Ovary (tissue), 9 donors: ENCODE results near the gene PPA2. TPM values are rescaled to one million over a fixed set of nuclear protein-coding genes. Genes with fewer than 3 reads are reported as not detected.

Source experiments
- DNase-seq, 5 donors: peaks; one replicate each; pipeline ENCODE4 v3.0.0-alpha.2; 2019 to 2020
- H3K27ac ChIP-seq, 2 donors: fragments of 200-600 bp; one replicate each; pipeline versions ENCODE4 v1.5.1 to v1.8.0; 2019 to 2022
- H3K27me3 ChIP-seq: fragments of 200-600 bp; one replicate; pipeline ENCODE4 v1.8.0; 2022
- H3K36me3 ChIP-seq: fragments of 200-600 bp; sonication (generic); one replicate; pipeline ENCODE4 v1.5.1; 2019
- H3K4me1 ChIP-seq: one replicate; pipeline ENCODE4 v1.8.1; 2013; ENCODE audit warnings: mild to moderate bottlenecking, moderate library complexity; ENCODE audit not compliant: insufficient read depth
- H3K4me3 ChIP-seq: fragments of 200-600 bp; sonication (generic); one replicate; pipeline ENCODE4 v1.5.1; 2017
- H3K9me3 ChIP-seq, 2 donors: fragments of 200-600 bp in 1 of 2; sonication (generic) in 1 of 2; one replicate each; pipeline versions ENCODE4 v1.5.1 to v1.8.1; 2013 to 2019; ENCODE audit warnings: mild to moderate bottlenecking in 1 of 2, moderate library complexity in 1 of 2
- CTCF ChIP-seq, 3 donors: fragments of 450-650 bp in 2 of 3; fragments of 200-600 bp in 1 of 3; IDR thresholded peaks; one replicate each; pipeline versions ENCODE4 v1.5.1 to v1.8.0; 2016 to 2022; ENCODE audit warnings: antibody characterized with exemption in 3 of 3, mild to moderate bottlenecking in 1 of 3
- EP300 ChIP-seq: sonication (generic); formaldehyde crosslinking; IDR thresholded peaks from one replicate; pipeline ENCODE4 v1.6.1; 2017; ENCODE audit warnings: antibody characterized with exemption
- POLR2A ChIP-seq: fragments of 450-650 bp; IDR thresholded peaks from one replicate; pipeline ENCODE4 v1.6.1; 2017; ENCODE audit warnings: antibody characterized with exemption, mild to moderate bottlenecking, moderate library complexity
- WGBS, 3 donors: extraction: QIAGEN DNeasy Blood & Tissue Kit in 1 of 3; methylation state at CpG; one replicate each; pipeline versions ENCODE4 v1.1.5 to v1.1.7; 2013 to 2017; 5-methylcytosine and 5-hydroxymethylcytosine counted together
- intact Hi-C, 4 donors: fragments of 100-400 bp; cut with DNase I; formaldehyde crosslinking; loops; one replicate each; pipeline versions ENCODE4 v1.11.0 to v1.15.1; 2022 to 2023
- polyA plus RNA-seq, 2 donors: library from polyadenylated mRNA; stranded (reverse); fragments of 200-250 nt in 1 of 2; fragments of 350-450 nt in 1 of 2; fragmentation: Illumina TruSeq in 1 of 2; extraction: RNeasy Lipid Tissue Mini Kit (QIAGEN cat#74804) in 1 of 2; gene quantifications; one replicate each; pipeline ENCODE4 v1.2.3, GENCODE V29; 2013 to 2014
- total RNA-seq, 7 donors: library from RNA; depleted of rRNA in 2 of 7; stranded (reverse); fragments of >200 nt in 2 of 7; fragmentation: NEBNext Ultra II Directional in 3 of 7; extraction: Animal tissue kit (Norgen Biotek cat#: 25700) in 3 of 7; gene quantifications; one replicate each; pipeline versions ENCODE4 v1.1.0 to v1.2.4, GENCODE V29; 2016 to 2023
- donor health status: DM: no; HTN: no; CAD: no; lungs with moderate emphysema.
- donor health status: DM: no; HTN: no; CAD: no.
- donor health status: Bipolar disorder and iron deficiency.
- donor health status: DM: yes; HTN: yes; CAD: no.
- donor health status: DM: no; HTN: no; CAD: no.
- donor health status: DM: yes; HTN: yes; CAD: no.

Gene PPA2
- total and polyA plus RNA-seq, 9 donors, result 43.8 to 127 (median 65.6) TPM

GRCh38 chr4:105400901-105401677 lies 72.8 kb downstream of the PPA2 start:
- intact Hi-C loops, result no loop called here
- DNase-seq, result no peak
- H3K27me3 ChIP-seq, result no peaks in the 10 kb centered on the region

GRCh38 chr4:105399532-105400161 lies 74.2 kb downstream of the PPA2 start:
- Histone ChIP-seq H3K27me3 (no peaks in the 10 kb centered on the region), H3K9me3 (no peaks in the 10 kb centered on the region), H3K4me3 (no peak overlapping the region), H3K4me1 (no peaks in the 10 kb centered on the region), H3K36me3 (no peaks in the 10 kb centered on the region), H3K27ac (no peak overlapping the region)
- intact Hi-C loops, result no loop called here
- DNase-seq, result no peak
- TF ChIP-seq EP300, result no peak
- TF ChIP-seq POLR2A, result no peak
- TF ChIP-seq CTCF (IDR thresholded peaks at IDR 0.05), result no peak
- WGBS, 3 donors, result 88 to 93% (median 91%) methylated on average over 2 of the region's 2 CpGs

More at GRCh38 chr4:105400901-105401677, 72.8 kb downstream of the PPA2 start:
- no peaks in the 10 kb centered on the region for H3K4me1 ChIP-seq
- WGBS, 3 donors, result 17 to 38% (median 30%) methylated on average over 1 of the region's 1 CpG
- TF ChIP-seq POLR2A, result no peak
- TF ChIP-seq CTCF (IDR thresholded peaks at IDR 0.05), result no peak
- no peak for TF ChIP-seq EP300
- no peaks in the 10 kb centered on the region for H3K9me3 ChIP-seq
- no peak overlapping the region for H3K4me3 ChIP-seq
- no peak overlapping the region for H3K27ac ChIP-seq
- no peaks in the 10 kb centered on the region for H3K36me3 ChIP-seq

- no peaks in the 10 kb centered on the region for H3K27me3 ChIP-seq
- WGBS, 3 donors, result 65 to 90% (median 72%) methylated on average over 4 of the region's 4 CpGs
Observed at GRCh38 chr4:105392858-105393257, 81.0 kb downstream of the PPA2 start.

GRCh38 chr4:105389167-105389566 lies 84.7 kb downstream of the PPA2 start:
- no peaks in the 10 kb centered on the region for H3K4me1 ChIP-seq
- H3K4me3 ChIP-seq, result no peak overlapping the region
- DNase-seq, result no peak
- no peaks in the 10 kb centered on the region for H3K36me3 ChIP-seq
- no peaks in the 10 kb centered on the region for H3K27me3 ChIP-seq
- 54 to 65% (median 59%) methylated on average over 3 of the region's 3 CpGs for WGBS, 3 donors
- H3K9me3 ChIP-seq, result no peaks in the 10 kb centered on the region
- TF ChIP-seq EP300, result no peak
- no peak for TF ChIP-seq CTCF (IDR thresholded peaks at IDR 0.05)
- no peak for TF ChIP-seq POLR2A
- H3K27ac ChIP-seq, result no peak overlapping the region
- intact Hi-C loops, result no loop called here

More at GRCh38 chr4:105392858-105393257, 81.0 kb downstream of the PPA2 start:
- no peaks in the 10 kb centered on the region for H3K4me1 ChIP-seq
- no peaks in the 10 kb centered on the region for H3K9me3 ChIP-seq
- intact Hi-C loops, result no loop called here
- H3K27ac ChIP-seq, result no peak overlapping the region
- no peak for TF ChIP-seq POLR2A
- H3K36me3 ChIP-seq, result no peaks in the 10 kb centered on the region
- DNase-seq, result no peak
- no peak overlapping the region for H3K4me3 ChIP-seq

GRCh38 chr4:105387466-105387865 lies 86.4 kb downstream of the PPA2 start:
- H3K9me3 ChIP-seq, result no peaks in the 10 kb centered on the region

More at GRCh38 chr4:105387466-105387865, 86.4 kb downstream of the PPA2 start:
- no peak for DNase-seq
- Histone ChIP-seq H3K27me3 (no peaks in the 10 kb centered on the region), H3K36me3 (no peaks in the 10 kb centered on the region), H3K27ac (no peak overlapping the region), H3K4me1 (no peaks in the 10 kb centered on the region), H3K4me3 (no peak overlapping the region)
- intact Hi-C loops, result no loop called here
- WGBS, 3 donors, result 94 to 97% (median 95%) methylated on average over 5 of the region's 5 CpGs
- TF ChIP-seq POLR2A, result no peak
- no peak for TF ChIP-seq CTCF (IDR thresholded peaks at IDR 0.05)
- TF ChIP-seq EP300, result no peak
